Measurements from ENCODE around the gene PP2D1. TPM values are rescaled to one million over a fixed set of nuclear protein-coding genes. Genes with fewer than 3 reads are reported as not detected.
"Not testable (repeated sequence)": the region's sequence is repeated elsewhere in the genome, so short reads cannot be mapped to it uniquely, and the experiment has no call there.

The PP2D1 gene
- total RNA-seq, 2 experiments from 2014 or later: not detected

DNA sequence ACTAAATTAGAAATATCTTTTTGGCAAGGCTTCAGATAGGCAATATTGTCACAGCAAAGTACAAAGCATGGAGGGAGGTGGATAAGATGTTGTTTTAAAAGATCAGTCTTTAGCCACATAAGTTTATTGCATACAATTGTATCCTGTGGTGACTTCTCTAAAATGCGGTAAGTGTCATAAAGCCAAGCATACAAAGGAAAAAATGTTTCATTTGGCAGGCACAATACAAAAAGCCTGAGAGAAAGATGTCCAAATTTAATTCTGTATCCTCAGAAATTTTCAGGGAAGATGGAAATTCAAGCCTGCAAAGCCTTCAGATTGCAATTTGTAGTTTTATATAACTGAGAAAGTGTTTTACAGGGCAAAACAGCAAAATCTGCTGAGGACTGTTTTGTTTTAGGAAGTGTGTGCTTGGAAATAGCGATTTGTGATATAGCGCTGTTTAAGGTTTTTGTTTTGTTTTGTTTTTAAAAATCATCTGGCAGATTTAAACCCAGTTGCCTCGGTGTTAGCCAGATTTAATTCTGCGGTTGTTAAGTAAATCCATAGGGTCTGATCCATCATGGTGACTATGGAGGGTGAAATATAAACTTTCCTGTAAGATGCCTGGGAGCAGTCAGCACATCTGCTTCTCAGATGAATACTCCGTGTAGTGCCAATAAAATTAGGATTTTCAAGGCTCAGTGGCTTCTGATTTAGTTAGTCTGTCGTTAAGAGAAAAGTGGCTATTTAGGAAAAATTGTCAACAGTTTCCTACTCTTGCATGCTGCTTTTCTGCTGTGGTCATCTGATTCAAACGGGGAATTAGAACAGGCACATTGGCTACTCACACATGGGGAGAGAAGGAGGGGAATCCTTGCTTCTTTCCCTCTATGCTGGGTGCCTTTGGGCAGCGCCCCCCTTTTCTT lies 36.2 kb upstream of the PP2D1 start:
- ChIA-PET POLR2A (no interaction called here), CTCF (no interaction called here)
- Mint-ChIP-seq H3K36me3 (ENCODE audit: low read depth) (peaks cover 59% of the 10 kb centered on the region), H3K27ac (peak overlapping the region; percentile 46), H3K27me3 (ENCODE audit: low read depth) (no peaks in the 10 kb centered on the region), H3K4me1 (ENCODE audit: low read depth) (peaks cover 88% of the 10 kb centered on the region), H3K4me3 (no peak overlapping the region), H3K9me3 (ENCODE audit: insufficient read depth) (no peaks in the 10 kb centered on the region)
- no peak for ATAC-seq
- no peak for DNase-seq

DNA sequence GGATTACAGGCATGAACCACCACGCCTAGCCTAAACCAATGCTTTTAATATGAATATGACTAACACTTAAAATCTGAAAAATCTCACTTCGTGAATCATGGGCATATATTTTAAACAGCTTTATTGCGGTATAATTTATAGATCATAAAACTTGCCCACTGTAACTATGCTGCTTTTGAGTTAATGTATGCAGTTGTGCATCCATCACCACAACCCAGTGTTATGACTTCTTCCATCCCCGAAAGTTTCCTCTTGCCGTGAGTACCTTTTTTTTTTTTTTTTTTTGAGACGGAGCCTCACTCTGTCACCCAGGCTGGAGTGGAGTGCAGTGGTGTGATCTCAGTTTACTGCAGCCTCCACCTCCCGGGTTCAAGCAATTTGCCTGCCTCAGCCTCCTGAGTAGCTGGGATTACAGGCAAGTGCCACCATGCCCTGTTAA lies 35.3 kb upstream of the PP2D1 start:
- Mint-ChIP-seq H3K9me3 (ENCODE audit: insufficient read depth) (no peaks in the 10 kb centered on the region), H3K4me1 (ENCODE audit: low read depth) (peaks cover 87% of the 10 kb centered on the region), H3K4me3 (no peak overlapping the region), H3K36me3 (ENCODE audit: low read depth) (peaks cover 65% of the 10 kb centered on the region), H3K27ac (peak overlapping the region; percentile 46), H3K27me3 (ENCODE audit: low read depth) (no peaks in the 10 kb centered on the region)
- DNase-seq (no peak), ATAC-seq (no peak)
- CTCF ChIA-PET: no interaction called here
- POLR2A ChIA-PET: no interaction called here

DNA sequence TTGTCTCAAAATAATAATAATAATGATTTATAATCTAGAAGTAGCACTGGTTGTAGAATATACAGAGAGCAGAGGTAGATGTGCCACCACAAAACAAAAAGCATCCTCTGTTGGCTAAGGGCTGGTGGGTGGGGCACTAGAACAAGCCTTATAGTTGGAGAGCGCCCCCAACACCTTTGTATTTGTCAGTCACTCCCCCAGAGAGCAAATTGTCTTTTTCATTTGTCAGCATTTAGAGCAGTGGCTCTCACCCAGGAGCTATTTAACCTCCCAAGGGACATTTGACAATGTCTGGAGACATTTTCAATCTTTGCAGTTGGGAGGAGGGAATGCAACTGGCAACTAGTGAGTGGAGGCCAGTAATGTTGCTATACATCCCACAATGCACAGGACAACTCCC lies 34.5 kb upstream of the PP2D1 start:
- POLR2A ChIA-PET: no interaction called here
- Mint-ChIP-seq H3K36me3 (ENCODE audit: low read depth) (peaks cover 70% of the 10 kb centered on the region), H3K4me1 (ENCODE audit: low read depth) (peaks cover 87% of the 10 kb centered on the region)

GRCh38 chr3:20045141-20045540 lies 33.1 kb upstream of the PP2D1 start:
- ChIA-PET POLR2A (interaction anchor here (5.8 kb wide), 1 partner anchor 140 kb away, joined by 48 read pairs; the partner anchor contains the start of gene SGO1), CTCF (interaction anchor here (1.4 to 2.1 kb wide), 3 partner anchors 60 to 141 kb away, joined by 3 to 8 read pairs (median 4); partner anchors contain the start of gene SGO1)
- DNase-seq; H3K4me3 Mint-ChIP-seq; H3K27me3 Mint-ChIP-seq (ENCODE audit: low read depth); ATAC-seq; H3K9me3 Mint-ChIP-seq (ENCODE audit: insufficient read depth); H3K27ac Mint-ChIP-seq: not testable (repeated sequence)
- H3K4me1 Mint-ChIP-seq (ENCODE audit: low read depth): peaks cover 74% of the 10 kb centered on the region
- peaks cover 68% of the 10 kb centered on the region for H3K36me3 Mint-ChIP-seq (ENCODE audit: low read depth)

More for the DNA sequence above, 34.5 kb upstream of the PP2D1 start:
- Mint-ChIP-seq H3K27ac (no peak overlapping the region), H3K4me3 (no peak overlapping the region), H3K9me3 (ENCODE audit: insufficient read depth) (no peaks in the 10 kb centered on the region), H3K27me3 (ENCODE audit: low read depth) (no peaks in the 10 kb centered on the region)
- DNase-seq: no peak
- CTCF ChIA-PET: no interaction called here
- ATAC-seq: no peak

- CTCF ChIA-PET: interaction anchor here (1.4 to 2.1 kb wide), 4 partner anchors 10 to 143 kb away, joined by 3 to 8 read pairs (median 4); partner anchors contain the start of gene SGO1
- POLR2A ChIA-PET: interaction anchor here (5.8 kb wide), 1 partner anchor 141 kb away, joined by 48 read pairs; the partner anchor contains the start of gene SGO1
- DNase-seq (no peak), ATAC-seq (no peak)
- no peaks in the 10 kb centered on the region for H3K27me3 Mint-ChIP-seq (ENCODE audit: low read depth)
- H3K9me3 Mint-ChIP-seq (ENCODE audit: insufficient read depth): no peaks in the 10 kb centered on the region
- peaks cover 62% of the 10 kb centered on the region for H3K36me3 Mint-ChIP-seq (ENCODE audit: low read depth)
- H3K4me3 Mint-ChIP-seq: peak overlapping the region; percentile 97
- H3K27ac Mint-ChIP-seq: peak overlapping the region; percentile 89
- H3K4me1 Mint-ChIP-seq (ENCODE audit: low read depth): peaks cover 68% of the 10 kb centered on the region
Measured at GRCh38 chr3:20043825-20044224, 31.8 kb upstream of the PP2D1 start.

DNA sequence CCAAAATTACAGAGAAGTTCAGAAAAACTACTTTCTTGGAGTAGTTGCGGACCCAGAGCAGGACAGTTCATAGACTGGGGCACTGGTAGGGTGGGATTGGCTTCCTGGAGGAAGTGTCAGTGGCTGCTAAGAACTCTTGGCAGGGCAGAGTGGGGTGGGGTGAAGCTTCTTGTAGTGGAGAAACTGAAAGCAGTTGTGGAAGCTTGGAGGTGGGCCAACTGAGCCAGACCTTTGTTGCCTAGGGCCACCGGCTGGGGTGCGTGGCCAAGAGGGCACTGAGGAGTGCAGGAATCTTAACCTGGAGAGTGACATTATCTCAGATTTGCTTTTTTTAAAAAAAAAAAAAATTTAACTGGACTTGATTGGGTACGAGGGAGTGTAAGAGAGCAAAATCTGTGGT lies 31.3 kb upstream of the PP2D1 start:
- H3K4me3 Mint-ChIP-seq: peak overlapping the region; percentile 97
- no peaks in the 10 kb centered on the region for H3K27me3 Mint-ChIP-seq (ENCODE audit: low read depth)
- ChIA-PET POLR2A (interaction anchor here (5.8 kb wide), 1 partner anchor 142 kb away, joined by 48 read pairs; the partner anchor contains the start of gene SGO1), CTCF (interaction anchor here (1.5 to 2.1 kb wide), 3 partner anchors 10 to 143 kb away, joined by 4 to 8 read pairs (median 4); partner anchors contain the start of gene SGO1)
- H3K36me3 Mint-ChIP-seq (ENCODE audit: low read depth): peaks cover 57% of the 10 kb centered on the region
- no peaks in the 10 kb centered on the region for H3K9me3 Mint-ChIP-seq (ENCODE audit: insufficient read depth)
- H3K4me1 Mint-ChIP-seq (ENCODE audit: low read depth): peaks cover 69% of the 10 kb centered on the region
- peak overlapping the region; percentile 89 for H3K27ac Mint-ChIP-seq
- DNase-seq: peak; percentile 70
- peak; percentile 27 for ATAC-seq

GRCh38 chr3:20042331-20042730 lies 30.3 kb upstream of the PP2D1 start:
- Mint-ChIP-seq H3K4me1 (ENCODE audit: low read depth) (peaks cover 68% of the 10 kb centered on the region), H3K4me3 (peak overlapping the region; percentile 97), H3K9me3 (ENCODE audit: insufficient read depth) (no peaks in the 10 kb centered on the region), H3K27me3 (ENCODE audit: low read depth) (no peaks in the 10 kb centered on the region), H3K36me3 (ENCODE audit: low read depth) (peaks cover 48% of the 10 kb centered on the region), H3K27ac (peak overlapping the region; percentile 95)
- ChIA-PET CTCF (interaction anchor here (1.3 to 2.2 kb wide), 6 partner anchors 62 to 156 kb away, joined by 3 to 14 read pairs (median 4); no protein-coding TSS in a partner anchor), POLR2A (interaction anchor here (1.2 to 5.8 kb wide), 6 partner anchors 13 to 143 kb away, joined by 3 to 48 read pairs (median 10); partner anchors contain the start of genes RAB5A and SGO1)
- ATAC-seq (no peak), DNase-seq (no peak)

DNA sequence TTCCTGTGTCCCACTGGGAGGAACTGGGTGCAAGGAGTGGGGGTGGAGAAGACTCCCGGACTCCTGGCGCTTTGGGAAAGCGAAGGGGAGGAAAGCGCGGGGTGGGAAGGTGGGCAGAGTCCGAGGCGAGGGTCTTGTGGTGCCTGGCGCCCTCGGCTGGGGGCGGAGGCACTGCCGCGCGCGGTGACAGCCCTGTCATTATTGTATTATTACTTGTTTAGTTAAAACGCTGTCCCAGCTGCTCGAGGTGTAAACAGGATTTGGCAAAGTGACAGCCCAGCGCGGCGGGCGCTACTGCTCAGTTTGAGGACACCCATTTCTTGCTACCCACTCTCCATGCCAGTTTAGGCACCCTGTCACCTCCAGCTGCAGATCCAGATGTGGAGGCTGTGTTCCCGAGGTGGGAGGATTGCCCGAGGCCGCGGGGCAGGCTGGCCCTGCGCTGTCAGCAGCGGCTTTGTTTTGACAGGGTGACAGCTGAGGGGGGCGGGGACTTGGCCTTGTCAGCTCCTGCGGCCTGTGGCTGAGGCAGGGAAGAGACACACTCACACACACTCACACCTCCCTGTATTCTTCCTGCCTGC lies 29.2 kb upstream of the PP2D1 start:
- Mint-ChIP-seq H3K4me1 (ENCODE audit: low read depth) (peaks cover 62% of the 10 kb centered on the region), H3K9me3 (ENCODE audit: insufficient read depth) (no peaks in the 10 kb centered on the region), H3K4me3 (peak overlapping the region; percentile 97), H3K27me3 (ENCODE audit: low read depth) (no peaks in the 10 kb centered on the region), H3K36me3 (ENCODE audit: low read depth) (peaks cover 41% of the 10 kb centered on the region), H3K27ac (peak overlapping the region; percentile 95)
- ATAC-seq (peak; percentile 39), DNase-seq (peak; percentile 85)
- CTCF ChIA-PET: interaction anchor here (0.7 to 2.2 kb wide), 10 partner anchors 28 to 165 kb away, joined by 3 to 14 read pairs (median 3); no protein-coding TSS in a partner anchor
- POLR2A ChIA-PET: interaction anchor here (0.6 to 5.8 kb wide), 13 partner anchors 11 to 147 kb away, joined by 3 to 48 read pairs (median 4); partner anchors contain the start of genes RAB5A and SGO1

DNA sequence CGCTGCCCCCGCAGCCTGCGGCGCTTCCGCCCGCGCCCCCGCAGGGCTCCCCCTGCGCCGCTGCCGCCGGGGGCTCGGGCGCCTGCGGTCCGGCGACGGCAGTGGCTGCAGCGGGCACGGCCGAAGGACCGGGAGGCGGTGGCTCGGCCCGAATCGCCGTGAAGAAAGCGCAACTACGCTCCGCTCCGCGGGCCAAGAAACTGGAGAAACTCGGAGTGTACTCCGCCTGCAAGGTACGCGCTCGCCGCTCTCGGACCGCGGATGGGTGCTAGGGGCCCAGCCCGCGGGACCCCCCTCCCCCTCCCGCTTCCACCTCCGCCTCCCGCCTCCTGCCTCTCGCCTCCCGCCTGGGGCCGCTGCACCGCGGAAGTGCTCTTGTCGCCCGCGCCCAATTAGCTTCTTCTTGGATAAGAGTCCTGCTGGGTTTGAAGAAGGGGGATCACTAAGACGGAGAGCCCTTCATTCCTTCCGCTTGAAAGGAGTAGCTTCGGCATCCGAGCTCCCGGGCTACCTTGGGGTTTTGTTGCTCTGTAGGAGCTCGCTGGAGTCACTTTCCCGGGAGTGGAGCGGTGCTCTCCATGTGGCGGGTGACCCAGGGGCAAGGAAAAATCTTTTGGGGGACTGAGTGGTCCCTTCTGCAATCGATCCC lies 28.6 kb upstream of the PP2D1 start:
- Mint-ChIP-seq H3K4me1 (ENCODE audit: low read depth) (peaks cover 56% of the 10 kb centered on the region), H3K4me3 (peak overlapping the region; percentile 97), H3K36me3 (ENCODE audit: low read depth) (peaks cover 37% of the 10 kb centered on the region), H3K27me3 (ENCODE audit: low read depth) (no peaks in the 10 kb centered on the region), H3K27ac (peak overlapping the region; percentile 95), H3K9me3 (ENCODE audit: insufficient read depth) (no peaks in the 10 kb centered on the region)
- DNase-seq (peak; percentile 82), ATAC-seq (peak; percentile 31)
- CTCF ChIA-PET: interaction anchor here (0.7 to 2.2 kb wide), 12 partner anchors 28 to 165 kb away, joined by 3 to 14 read pairs (median 3); no protein-coding TSS in a partner anchor
- POLR2A ChIA-PET: interaction anchor here (0.6 to 5.8 kb wide), 11 partner anchors 11 to 148 kb away, joined by 3 to 48 read pairs (median 4); partner anchors contain the start of gene SGO1

GRCh38 chr3:20039765-20040547 lies 27.9 kb upstream of the PP2D1 start, which contains the start of gene KAT2B:
Gene KAT2B (plus strand): TSS chr3:20040446. CDS start chr3:20040478, 32 bp downstream.
- Mint-ChIP-seq H3K9me3 (ENCODE audit: insufficient read depth) (no peaks in the 10 kb centered on the region), H3K4me3 (peak within 1 kb of the TSS; percentile 97), H3K4me1 (ENCODE audit: low read depth) (peaks cover 54% of the 10 kb centered on the region), H3K36me3 (ENCODE audit: low read depth) (peaks cover 33% of the 10 kb centered on the region), H3K27me3 (ENCODE audit: low read depth) (no peaks in the 10 kb centered on the region), H3K27ac (peak within 1 kb of the TSS; percentile 95)
- ChIA-PET CTCF (interaction anchor here (0.7 to 2.2 kb wide), 6 partner anchors 29 to 147 kb away, joined by 3 to 14 read pairs (median 3); no protein-coding TSS in a partner anchor), POLR2A (interaction anchor here (0.6 to 5.8 kb wide), 9 partner anchors 12 to 148 kb away, joined by 3 to 48 read pairs (median 4); partner anchors contain the start of gene SGO1)
- ATAC-seq (peak; percentile 67), DNase-seq (peak; percentile 88)
